DMS53 (cell line): ENCODE measurements around the gene SHISA2.

Experiments used
- DNase-seq: peaks from one replicate; lab custom pipeline; 2025; lab: John Stamatoyannopoulos, UW

SHISA2 gene

GRCh38 chr13:26017932-26018665 is 33.7 kb downstream of the SHISA2 start:
- DNase-seq, result no peak

- no peak for DNase-seq
Measured at GRCh38 chr13:26017196-26017921, 34.5 kb downstream of the SHISA2 start.

GRCh38 chr13:26016189-26016588 is 35.6 kb downstream of the SHISA2 start:
- no peak for DNase-seq

GRCh38 chr13:26015271-26016125 is 36.3 kb downstream of the SHISA2 start:
- no peak for DNase-seq

- no peak for DNase-seq
Measured at GRCh38 chr13:26012995-26013394, 38.8 kb downstream of the SHISA2 start.

- DNase-seq, result peak; percentile 77
Measured at GRCh38 chr13:26011996-26012821, 39.6 kb downstream of the SHISA2 start.

- no peak for DNase-seq
Measured at GRCh38 chr13:26011208-26011573, 40.6 kb downstream of the SHISA2 start.

GRCh38 chr13:26010487-26011207 is 41.2 kb downstream of the SHISA2 start:
- peak; percentile 74 for DNase-seq

GRCh38 chr13:26007261-26008125 is 44.3 kb downstream of the SHISA2 start:
- DNase-seq, result peak; percentile 60
